Forelimb muscle (tissue), 1 donor: ENCODE results near the gene ARPC2. TPM values are rescaled to one million over a fixed set of nuclear protein-coding genes. Genes with fewer than 3 reads are reported as not detected.
"Not testable (repeated sequence)": the region's sequence is repeated elsewhere in the genome, so short reads cannot be mapped to it uniquely, and the experiment has no call there.

ENCODE experiments used
- DNase-seq: peaks from one replicate; pipeline ENCODE4 v3.0.0-alpha.2; 2013; ENCODE audit warnings: low read depth
- polyA plus RNA-seq: library from polyadenylated mRNA; unstranded; fragments of 120-200 nt; gene quantifications from one replicate; pipeline ENCODE4 v1.2.1, GENCODE V29; 2013; ENCODE audit not compliant: insufficient read length

The ARPC2 gene
- polyA plus RNA-seq, 1 donor: 205 TPM

DNA sequence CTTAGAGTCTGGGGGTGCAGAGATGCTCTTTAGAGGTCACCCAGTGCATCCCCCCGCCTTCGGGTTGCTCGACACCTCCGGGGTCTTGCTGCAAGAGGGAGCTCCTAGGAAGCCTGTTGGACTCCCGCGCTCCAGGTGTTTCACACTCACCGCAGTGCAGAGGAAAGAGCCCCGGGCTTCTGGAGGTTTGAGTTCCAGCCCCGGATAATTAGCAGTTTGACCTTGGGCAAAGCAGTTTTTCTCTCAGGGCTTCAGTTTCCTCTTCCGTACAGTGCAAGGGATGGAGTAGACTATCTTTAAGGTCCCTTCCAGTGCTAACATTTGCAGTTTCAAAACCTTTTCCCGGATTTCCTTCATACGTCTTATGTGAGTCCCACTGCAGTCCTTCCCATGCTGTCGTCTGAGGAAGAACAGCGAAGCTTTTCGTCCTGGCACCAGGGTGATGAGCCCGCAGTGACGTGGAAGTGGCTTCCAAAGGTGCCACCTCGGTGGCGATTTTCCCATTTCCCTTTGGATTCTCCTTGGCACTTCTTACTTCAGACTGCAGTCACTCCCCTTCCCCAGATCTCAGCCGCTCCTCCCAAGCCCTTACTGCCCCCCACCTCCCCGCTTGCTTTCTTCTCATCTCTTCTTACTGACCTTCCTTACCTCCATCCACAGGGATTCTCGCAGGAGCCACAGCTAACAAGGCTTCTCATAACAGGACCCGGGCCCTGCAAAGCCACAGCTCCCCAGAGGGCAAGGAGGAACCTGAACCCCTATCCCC lies 53.9 kb downstream of the ARPC2 start:
- DNase-seq: no peak

DNA sequence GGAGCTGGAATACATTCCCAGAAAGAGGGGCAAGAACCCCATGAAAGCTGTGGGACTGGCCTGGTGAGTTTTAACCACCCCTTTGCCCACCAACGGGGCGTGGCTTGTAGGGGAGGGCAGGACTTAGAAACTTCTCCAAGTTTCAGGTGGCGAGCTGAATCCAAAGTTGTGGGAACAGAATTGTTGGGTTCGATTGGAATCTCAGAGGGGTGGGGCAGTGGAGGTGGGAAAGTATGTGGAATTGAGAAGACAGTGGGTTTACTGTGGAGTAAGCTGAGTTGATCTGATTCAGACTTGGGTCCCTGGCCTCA lies 54.5 kb downstream of the ARPC2 start:
- no peak for DNase-seq

DNA sequence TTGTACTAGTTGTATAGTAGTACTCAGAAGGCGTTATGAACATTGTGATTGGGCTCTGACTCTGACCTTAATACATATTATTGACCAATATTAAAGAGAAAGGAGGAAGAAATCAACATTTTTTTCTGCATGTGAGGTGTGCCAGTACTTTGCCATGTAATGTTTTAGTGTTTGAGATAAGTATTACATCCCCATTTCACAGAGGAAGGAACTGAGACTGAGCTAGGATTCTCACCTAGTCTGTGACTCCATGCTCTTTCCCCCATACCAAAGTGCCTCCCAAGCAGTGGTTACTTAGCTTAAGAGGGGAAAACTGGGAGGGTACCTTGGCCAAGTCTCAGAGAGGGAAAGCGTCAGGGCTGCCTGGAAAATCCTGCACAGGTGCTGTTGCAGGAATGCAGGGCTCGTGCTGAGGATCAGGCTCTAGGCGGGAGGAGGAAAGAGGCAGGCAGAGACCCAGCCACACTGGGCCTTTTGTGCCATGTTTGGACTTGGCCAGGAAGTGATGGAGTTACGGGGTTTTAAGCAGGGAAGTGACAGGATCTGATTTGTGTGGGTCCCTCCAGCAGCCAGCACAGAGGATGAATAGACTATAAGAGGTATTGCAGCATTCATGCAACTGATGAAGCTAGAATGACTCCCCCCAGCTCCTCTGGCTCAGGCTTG lies 55.0 kb downstream of the ARPC2 start:
- no peak for DNase-seq

DNA sequence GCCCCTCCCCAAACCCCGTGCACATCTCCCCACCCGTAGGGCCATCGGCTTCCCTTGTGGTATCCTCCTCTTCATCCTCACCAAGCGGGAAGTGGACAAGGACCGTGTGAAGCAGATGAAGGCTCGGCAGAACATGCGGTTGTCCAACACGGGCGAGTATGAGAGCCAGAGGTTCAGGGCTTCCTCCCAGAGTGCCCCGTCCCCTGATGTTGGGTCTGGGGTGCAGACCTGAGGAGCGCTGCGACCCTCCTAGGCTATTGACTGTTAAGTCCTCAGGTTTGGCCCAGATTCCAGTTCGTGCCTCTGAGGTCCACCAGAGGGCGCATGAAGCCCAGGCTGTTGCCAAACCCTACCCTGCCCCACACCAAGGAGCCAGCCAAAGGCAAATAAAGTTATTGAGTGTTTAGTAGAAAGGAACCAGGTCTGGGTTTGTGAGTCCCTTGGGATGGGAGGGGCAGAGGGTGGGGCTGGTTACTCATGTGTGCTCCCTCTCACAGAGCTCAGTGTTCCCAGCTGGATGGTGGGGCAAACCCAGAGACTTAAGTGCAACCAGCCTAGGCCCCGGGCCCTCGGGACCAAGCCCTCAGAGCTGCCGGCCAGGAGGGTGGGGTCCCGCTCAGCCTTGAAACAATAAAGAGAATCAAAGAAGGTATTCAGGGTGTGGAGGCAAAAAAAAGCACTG lies 55.7 kb downstream of the ARPC2 start:
- no peak for DNase-seq

DNA sequence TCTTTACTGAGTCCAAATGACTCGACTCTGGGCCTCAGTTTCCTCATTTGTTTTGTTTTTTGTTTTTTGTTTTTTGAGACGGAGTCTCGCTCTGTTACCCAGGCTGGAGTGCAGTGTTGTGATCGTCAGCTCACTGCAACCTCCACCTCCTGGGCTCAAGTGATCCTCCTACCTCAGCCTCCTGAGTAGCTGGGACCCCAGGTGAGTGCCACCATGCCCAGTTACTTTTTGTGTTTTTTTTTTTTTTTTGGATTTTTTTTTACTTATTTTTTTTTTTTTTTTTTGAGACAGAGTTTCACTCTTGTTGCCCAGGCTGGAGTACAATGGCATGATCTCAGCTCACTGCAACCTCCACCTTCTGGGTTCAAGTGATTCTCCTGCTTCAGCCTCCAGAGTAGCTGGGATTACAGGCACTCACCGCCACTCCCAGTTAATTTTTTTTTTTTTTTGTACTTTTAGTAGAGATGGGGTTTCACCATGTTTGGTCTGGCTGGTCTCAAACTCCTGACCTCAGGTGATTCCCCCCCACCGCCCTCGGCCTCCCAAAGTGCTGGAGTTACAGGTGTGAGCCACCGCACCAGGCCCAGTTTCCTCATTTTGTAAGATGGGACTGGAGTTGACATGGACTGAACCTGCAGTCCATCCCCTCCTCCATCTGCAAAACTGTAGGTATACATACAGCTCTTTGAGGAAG lies 56.4 kb downstream of the ARPC2 start:
- DNase-seq: not testable (repeated sequence)

DNA sequence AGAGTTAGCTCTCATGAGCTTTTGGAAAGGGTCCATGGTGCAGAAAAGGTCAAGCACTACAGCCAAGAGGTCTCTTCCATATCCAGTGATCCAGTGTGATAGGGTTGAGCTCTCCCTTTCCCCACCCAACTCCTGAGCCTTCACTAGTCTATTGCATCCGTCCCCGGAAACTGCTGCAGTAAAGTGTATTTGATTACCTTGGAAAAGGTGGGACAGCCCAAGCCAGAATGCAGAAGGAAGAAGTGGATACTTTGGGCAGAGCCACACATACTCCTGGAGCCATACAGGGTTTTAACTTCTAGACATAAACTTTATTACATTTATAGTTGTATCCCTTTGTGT lies 56.9 kb downstream of the ARPC2 start:
- no peak for DNase-seq

DNA sequence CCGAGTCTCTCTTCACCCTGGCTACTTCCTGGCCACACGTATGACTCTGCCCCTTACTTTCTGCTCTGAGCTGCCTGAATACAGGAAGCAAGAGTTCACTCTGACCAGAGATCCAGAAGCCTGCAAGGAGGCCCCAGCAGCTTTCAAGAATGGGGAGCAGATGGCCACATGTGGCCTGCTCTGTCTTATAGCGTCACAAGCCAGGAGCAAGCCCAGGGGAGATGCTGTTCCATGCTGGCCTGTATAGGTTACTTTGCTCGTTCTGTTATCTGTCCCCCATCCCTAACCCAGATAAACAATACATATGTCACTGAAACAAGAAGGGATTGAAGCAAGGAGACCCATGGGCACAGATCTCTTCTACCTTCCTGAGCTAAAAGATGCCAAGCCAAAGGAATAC lies 57.6 kb downstream of the ARPC2 start:
- no peak for DNase-seq

DNA sequence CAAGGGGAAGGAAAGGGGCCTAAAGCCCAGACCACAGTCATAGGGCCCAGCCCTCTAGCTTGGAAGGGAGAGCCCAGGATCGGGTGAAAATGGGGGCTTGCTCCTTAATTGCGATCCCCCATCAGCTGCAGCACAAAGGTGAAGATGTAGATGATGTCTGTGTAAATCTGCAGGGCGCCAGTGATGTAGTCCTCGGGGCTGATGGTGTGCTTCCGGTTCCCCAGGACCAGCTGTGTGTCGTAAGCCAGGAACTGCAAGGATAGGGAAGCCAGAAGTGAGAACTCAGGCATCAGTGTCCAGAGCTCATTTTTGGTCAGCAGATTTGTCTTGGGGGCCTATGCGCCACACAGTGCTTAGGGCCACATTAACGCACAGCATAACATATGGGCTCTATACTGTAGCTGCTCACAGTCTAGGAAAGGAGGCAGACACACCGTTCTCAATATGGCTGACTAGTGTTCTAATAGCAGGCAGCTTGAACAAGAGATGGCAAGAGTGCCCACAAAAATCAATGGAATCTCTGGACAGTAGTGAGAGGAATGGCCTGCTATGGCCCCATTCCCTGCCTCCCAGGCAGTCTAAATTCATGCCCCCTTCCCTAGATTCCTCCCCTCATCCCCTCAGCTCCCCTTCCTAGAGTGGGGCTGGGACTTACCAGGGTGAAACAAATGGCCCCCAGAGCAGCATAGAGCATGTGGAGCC lies 58.5 kb downstream of the ARPC2 start:
- no peak for DNase-seq

DNA sequence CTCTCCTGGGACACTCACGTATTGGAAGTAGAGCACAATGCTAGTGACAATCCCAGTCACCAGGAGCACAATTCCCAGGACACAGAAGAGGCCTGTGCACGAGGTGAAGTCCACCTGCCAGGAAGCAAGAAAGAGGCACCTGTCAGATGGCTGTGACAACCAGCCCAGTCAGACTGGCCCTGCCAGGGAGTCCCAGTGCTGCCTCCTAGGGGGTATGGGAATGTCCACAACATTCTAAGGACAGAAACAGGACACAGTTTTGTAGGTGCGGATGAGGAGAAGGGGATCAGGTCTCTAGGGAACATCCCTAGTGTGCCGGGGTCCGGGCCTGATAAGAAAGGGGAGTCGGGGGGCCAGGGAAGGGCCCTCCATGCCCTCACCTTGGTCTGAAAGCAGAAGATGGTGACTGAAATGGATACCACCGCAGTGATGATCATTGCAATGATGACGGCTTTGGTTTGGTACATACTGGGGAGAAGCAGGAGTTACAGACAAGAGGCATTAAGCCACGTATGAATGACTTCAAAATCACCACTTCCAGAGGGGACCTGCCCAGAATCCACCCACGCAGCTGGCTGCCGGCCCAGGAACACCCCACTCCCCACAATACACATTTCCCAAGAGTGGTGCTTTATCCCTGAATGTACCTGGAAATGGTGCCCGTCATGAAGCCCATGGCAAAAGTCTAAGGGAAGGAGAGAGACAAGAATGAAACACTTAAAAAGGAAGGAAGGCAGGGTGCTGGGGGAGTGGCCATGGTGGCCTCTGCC lies 60.2 kb downstream of the ARPC2 start:
- DNase-seq: no peak

DNA sequence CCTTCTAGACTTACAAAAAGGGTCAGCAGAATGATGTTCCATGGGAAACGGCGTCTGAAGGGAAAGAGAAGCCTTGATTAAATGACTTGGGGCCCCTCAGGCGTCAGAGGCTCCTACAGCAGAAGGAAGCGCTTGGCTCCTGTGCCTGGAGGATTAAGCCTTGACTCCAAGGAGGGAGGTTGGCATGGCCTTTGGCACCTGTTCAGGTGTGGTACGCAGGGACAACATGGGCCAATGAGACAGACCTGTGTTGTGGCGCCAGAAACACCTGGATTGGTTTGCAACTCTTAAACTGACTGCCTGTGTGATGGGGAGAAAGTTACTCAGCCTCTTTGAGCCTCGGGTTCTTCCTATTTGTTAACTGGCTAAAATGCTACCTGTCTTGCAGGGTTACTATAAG lies 60.9 kb downstream of the ARPC2 start:
- no peak for DNase-seq

DNA sequence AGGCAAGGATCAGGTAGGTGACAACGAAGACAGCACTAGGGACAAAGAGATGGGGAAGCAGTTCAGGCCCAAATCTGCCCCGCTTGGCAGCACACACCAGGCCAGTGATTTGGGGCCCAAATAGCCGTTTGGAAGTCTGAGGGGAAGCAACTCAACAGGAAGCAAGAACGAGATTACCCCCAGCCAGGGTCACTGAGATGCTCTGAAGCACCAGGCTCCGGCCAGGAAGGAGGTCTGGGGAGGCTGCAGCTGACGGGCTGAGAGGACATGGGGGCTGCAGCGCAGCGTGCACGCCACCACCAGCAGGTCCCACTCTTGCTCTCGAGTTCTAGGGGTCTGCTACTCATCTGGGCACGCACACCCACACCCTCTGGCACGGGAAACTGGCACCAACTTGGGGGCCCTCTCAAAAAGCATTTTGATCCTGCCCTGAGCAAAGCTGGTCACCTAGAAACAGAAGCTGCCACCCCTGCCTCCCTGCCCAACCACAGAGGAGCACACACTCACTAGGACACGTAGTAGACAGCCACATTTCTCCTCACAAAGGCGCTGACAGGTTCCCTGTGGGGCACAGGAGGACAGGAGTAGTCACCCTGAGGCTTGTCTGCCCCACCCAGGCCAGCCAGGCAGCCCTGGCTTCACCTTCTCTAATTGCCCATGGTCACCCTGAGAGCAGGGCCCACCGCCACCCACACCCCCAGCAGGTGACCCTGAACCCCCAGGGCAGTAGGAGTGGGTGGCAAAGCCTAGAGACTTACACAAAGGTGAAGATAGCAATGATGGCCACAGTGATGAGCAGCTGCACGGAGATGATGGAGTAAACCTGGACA lies 61.8 kb downstream of the ARPC2 start:
- DNase-seq: no peak

DNA sequence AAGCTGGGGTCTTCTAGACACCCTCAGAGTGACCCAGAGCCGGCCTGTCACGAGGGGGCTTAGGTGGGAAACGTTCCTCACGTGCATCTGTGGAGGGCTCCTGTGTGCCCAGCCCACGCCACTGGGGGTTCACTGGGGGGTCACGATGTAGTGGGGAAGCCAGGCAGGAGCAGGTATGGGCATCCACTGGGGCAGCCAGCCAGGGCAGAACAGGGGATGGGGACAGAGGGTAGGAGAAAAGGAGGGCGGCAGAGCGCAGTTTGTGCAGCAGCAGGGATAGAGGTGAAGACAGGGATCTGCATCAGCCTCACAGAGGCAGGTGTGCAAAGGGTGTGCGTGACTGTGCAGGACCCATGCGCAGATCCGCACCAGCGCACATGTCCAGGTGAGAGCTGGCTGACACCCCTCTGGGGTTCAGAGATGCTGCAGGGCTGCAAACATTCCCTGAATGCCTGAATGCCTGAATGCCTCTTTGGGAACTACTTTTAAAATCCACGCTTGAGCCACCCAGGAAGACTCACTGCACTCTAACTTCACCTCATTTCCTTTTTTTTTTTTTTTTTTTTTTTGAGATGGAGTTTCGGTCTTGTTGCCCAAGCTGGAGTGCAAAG lies 63.4 kb downstream of the ARPC2 start:
- DNase-seq: no peak

DNA sequence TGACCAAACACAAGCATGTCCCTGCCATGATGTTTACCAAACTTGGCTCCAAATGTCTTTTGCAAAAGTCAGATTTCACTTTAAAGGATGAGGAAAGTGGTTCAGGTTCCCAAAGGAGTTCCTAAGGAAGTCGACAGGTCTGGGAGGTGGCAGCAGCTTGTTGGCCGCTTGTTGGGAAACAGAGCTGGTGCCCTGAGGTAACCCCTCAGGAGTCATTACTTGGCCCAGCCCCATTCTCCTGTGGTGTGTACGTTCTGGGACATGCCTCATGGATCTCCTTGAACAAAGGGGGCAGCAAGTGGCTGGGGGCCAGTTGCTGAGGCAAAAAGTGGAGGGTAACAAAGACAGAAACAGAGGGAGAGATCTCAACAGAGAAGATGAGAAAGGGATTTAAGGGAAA lies 64.5 kb downstream of the ARPC2 start:
- no peak for DNase-seq

DNA sequence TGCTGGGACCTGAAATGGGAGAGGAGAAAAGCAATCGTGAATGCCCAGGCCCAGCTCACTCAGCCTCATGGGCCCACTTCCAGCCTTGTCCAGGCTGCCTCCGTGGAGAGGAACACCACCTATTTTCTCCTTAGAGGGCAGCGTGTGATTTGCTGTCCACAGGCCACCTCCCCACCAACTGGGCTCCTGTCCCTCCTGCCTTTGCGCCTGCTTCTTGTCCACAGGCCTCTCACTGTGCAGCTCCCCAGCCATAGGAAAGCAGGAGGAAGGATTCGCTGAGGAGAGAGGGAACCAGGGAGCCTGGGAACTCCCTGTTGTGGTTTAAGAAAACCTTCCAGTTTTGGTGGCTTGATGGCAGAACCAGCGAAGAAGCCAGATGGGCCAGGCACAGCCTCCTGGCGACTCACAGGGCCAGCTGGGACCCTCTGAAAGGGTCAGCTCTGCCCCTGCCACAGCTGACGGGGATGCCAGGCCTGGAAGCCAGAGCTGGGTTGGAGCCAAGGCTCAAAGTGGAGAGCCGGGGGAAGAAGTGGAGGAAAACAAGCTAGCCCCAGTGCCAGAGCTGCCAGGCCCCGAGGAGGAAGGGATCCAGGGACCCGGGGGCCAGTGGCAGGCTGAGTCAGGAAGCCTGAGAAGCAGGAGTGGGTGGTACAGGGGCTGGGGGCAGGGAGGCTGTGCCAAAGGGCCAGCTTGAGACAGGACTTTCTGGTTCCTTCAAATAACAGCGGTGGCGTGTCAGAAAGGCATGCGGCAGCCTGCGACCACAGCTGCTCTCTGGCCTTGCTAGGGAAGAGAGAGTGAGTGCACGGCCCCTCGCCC lies 65.4 kb downstream of the ARPC2 start:
- DNase-seq: no peak

DNA sequence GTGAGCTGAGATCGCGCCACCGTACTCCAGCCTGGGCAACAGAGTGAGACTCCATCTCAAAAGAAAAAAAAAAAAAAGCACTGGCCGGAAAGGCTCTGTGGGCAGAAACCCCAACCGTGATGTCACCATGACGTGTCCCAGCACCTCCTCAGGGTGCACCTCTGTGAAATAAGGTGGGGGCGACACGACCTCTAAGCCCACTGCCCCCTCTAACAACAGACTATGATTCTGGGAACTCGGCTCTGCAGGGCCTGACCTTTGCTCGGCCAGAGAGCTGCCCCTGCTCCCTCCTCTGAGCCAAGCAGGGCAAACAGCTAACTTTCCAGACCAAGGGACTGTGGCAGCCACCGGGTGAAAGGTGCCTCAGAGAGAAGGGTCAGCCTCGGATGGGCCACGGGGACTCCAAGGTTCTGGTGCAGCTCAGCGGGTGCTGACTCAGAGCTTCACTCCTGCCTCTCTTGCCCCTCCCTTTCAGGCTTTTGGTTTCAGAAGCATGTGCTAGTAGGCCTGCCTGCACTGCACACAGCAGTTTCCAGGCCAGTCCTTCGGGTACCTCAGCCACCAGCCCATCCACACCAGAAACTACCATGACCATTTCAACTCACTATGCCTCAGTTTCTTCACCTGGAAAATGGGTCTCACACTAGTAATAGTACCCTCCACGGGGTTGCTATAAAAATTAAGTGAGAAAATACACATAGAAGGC lies 67.3 kb downstream of the ARPC2 start:
- DNase-seq: no peak

DNA sequence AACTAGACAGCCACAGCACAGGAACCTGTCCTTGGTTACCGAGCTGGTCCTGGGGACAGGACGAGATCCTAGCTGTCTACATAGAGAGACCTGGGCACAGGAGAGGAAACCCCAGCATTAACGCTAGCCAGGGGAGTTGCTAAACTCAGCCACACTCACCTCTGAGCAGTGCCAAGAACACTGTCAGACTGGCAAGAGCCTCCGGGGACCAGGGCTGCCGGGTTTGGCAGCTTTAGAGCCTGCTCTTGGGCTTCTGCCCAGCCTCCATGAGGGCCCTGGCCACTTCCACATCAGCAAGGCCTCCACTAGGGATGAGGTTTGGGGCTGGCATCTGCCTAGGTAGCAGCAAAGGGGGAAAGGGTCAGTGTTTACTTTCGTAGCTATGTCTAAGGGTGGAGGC lies 68.6 kb downstream of the ARPC2 start:
- DNase-seq: no peak

DNA sequence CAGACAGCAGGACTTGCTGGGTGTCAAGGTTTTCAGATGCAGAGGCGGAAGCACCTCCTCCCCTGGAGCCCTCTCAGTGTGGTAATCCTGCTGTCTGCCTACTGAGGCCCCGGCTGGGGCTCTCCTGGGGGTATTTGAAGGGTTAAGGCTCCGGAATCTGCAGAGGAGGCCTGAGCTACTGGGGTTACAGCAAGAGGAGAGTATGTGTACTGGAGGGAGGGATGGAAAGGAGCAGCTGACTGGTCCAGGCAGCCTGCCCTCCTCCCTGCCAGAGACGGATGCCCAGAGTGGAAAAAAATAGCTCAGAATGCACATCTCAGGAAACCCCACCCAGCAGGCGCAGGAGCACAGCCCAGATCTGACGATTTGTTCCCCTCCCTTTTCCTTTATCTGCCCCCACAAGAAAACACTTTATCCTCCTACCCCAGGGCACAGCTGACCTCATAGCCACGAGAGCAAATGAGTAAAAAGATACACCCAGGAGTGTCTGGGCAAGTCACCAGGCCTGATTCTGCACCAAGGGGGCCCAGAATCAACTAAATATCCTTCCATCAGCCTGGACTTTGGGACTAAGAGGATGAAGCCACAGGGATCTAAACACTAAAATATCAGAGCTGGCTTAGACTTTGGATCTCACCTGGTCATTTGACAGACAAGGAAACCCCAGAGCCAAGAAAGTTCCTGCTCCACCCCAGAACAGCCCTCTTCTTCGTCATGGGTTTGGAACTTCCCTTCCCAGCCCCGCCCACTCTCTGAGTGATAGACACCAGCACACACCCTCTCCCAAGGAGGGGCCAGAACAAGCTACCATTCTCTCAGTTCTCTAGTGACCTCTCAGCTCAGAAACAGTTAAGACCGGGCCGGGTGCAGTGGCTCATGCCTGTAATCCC lies 69.8 kb downstream of the ARPC2 start:
- peak; percentile 86 for DNase-seq
